Activated CD4-positive, alpha-beta T cell treated with anti-CD3 and anti-CD28 coated beads for 48 hours (primary cell): ENCODE data around the gene FOXP1.
A peak's percentile ranks its signal among the peaks of the same experiment; 100 is the strongest.

Experiments
- DNase-seq: peaks from one replicate; pipeline ENCODE4 v3.0.0-alpha.2; 2020

FOXP1 gene

DNA sequence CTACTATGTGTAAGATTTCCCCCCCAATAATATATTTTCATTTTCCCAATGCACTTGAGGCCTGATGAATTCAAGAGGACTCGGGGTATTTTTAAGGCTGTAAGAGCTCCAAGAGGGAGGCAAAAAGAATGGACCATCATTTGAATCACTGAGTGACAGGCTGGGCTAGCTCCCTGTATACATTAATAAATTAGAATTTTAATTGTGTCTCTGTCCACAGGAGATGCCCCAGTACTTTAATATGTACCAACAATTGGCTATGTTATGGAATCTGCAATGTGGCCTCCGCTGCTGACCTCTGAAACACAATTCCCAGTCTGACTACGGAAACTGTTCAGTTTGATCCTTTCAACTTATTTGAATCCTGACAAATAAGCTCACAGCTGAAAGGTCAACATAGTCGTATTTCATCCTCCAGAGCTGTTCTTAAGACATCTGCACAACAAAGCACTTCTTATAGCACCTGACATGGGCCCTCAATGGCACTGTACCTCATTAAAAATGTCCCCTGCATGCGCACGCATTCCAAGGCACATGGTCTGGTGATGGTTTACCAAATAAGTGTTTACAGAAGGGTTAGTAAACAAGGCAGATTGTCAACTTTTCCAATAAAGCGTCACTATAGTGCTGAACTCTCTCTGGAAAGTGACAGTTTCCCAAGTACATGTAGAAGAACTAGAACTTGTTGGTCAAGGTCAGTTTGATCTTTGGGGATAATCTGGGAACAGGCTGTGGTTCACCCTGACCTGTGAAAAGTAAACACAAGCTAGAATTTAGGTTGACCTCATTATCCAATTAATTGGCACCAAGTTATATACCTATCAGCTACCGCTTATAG, 472.9 kb downstream of the FOXP1 start:
- no peak for DNase-seq

- no peak for DNase-seq
Measured at GRCh38 chr3:71109977-71110285, 473.6 kb downstream of the FOXP1 start.

DNA sequence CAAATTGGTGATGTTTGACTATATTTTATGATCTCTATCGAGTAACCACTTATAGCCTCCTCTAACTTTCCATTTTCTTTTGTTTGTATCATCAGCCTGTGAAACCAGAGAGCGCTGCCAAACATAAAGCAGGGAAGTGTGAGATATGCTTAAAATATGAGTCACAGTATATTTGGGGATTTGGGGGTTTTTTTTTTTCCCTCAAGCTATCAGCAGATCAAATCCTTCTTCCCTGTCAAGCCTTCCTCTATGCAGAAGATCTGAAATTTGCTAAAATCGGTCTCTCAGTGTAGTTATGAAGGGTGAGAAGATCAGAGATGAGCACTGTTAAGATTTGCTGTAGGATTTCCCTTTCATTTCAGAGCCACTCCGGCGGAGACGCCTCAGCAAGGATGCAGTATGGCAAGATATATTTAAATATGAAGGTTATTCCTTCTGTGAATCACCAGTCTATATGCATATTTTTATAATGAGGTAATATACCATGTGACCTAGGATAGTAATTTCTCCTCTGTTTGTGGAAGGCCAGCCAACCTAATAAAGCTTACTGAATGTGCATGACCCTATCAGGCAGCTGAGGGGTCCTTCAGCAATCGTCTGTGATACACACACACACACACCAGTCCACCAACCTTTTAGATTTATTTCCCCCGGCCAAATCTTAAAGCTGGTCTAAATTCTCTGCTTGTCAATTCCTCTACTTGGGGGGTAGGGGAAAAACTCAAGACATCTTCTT, 474.1 kb downstream of the FOXP1 start:
- DNase-seq, result no peak

- DNase-seq, result no peak
Measured at GRCh38 chr3:71107926-71108325, 475.6 kb downstream of the FOXP1 start.

DNA sequence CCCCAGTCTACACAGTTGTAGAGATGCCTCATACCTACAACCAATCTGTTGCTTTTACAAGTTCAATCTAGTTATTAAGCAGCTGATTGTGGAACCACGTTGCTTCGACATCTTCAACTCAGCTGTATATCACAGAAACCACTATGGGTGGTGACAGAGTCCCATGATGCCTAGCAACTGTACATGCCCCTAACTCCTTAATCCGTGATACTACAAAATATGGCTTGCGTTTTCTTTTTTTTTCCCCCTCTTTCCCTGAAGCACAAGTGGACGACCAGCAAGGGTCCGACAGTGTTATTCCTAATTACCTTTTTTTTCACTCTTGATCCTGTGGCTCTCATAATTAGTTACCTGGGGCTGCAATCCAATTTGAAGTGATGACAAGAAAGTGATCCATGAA, 478.6 kb downstream of the FOXP1 start:
- DNase-seq, result no peak

- DNase-seq, result no peak
Measured at GRCh38 chr3:71104556-71104955, 479.0 kb downstream of the FOXP1 start.

GRCh38 chr3:71104121-71104541, 479.4 kb downstream of the FOXP1 start:
- DNase-seq, result no peak

DNA sequence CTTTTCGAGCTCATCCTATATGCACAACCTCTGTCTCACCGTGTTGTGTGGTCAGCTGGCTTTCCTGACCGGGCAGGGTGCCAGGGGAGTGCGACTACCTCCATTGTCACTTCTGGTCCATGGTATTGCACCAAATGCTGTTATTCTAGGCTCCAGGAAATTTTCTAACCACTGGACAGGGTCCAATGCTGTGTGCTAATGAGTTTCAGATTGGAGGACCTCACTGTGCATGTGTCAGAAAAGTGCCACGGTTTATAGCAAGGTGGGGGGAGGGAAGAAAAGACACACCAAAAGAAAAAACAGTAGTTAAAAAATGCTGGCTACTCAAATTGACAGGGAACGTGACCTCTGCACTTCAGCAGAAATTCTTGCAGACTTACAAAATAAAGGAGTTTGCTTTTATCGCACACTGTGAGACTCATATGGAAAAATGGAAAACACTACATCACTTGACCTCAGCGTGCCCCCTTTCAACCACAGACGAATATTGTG, 480.1 kb downstream of the FOXP1 start:
- no peak for DNase-seq

GRCh38 chr3:71102111-71102983, 481.2 kb downstream of the FOXP1 start:
- no peak for DNase-seq

GRCh38 chr3:71101626-71102025, 481.9 kb downstream of the FOXP1 start:
- DNase-seq, result no peak

DNA sequence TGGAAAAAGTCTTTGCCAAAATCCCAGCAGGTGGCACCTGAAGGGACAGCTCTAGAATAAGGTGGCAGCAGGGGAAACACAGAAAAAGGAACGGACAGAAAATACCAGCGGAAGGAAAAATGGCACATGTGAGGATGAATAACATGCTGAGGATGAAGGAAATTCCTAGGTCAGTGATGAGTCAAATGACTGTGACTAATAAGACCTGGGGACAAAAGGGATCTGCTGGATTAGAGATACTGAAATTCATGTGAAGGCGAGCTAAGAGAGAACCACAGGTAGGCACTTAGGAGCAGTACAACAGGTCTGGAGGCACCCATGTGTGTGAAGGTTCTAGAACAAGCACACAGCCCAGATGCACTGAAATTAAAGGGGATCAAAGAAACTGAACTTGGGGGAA, 482.5 kb downstream of the FOXP1 start:
- DNase-seq, result no peak

DNA sequence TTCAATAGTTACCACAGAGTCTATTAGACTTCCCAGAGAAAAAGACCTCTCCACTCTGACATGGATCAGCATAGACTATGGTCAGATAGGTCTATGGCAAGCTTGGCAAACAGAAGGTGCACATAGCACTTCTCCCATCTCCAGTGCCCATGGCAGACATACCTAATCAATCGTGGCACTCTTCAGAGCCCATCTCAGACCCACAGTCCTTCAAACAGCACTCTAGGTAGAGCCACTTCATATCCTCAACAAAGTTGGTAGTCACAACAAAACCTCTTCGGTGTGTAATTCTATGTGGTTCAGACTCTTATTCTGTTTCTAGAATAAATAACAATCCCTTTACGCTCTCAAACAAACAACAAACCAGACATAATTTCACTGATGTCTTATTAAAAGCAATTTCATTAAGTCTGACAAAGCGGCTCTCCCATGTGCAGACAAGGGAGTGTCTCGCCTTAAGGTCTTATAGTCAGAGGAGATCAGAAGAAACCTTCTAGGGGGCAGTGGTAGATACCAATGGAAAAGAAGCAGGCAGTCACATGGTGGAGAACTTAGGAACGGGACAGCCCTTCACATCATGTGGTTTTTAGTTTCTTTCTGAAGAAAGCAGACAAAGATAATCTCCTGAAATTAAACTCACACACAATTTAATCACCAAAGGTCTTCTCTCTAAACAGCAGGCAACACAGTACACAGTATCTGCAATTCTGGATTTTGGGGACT, 483.4 kb downstream of the FOXP1 start:
- no peak for DNase-seq

DNA sequence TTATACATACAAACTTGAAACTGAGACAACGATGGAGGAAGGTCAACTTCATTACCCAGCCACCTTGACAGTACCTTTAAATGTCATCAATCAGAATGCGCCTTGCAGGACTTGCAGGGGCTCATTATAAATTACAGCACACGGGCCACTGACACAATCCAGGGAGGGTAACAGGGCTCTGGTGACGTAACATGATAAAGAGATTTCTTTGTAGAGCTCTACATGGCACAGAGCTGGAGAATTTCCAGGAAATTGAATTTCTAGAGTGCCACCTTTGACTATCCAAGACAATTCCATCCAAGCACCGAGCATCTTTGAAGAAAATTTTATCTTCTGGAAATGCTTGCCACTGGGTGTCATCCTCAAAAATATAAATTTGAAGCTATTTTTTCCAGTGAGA, 486.0 kb downstream of the FOXP1 start:
- no peak for DNase-seq

GRCh38 chr3:71095511-71096291, 487.8 kb downstream of the FOXP1 start:
- DNase-seq, result no peak

GRCh38 chr3:71094658-71095209, 488.8 kb downstream of the FOXP1 start:
- DNase-seq, result no peak

GRCh38 chr3:71092665-71093064, 490.9 kb downstream of the FOXP1 start:
- DNase-seq, result no peak

- DNase-seq, result no peak
Measured at GRCh38 chr3:71090207-71090606, 493.3 kb downstream of the FOXP1 start.

DNA sequence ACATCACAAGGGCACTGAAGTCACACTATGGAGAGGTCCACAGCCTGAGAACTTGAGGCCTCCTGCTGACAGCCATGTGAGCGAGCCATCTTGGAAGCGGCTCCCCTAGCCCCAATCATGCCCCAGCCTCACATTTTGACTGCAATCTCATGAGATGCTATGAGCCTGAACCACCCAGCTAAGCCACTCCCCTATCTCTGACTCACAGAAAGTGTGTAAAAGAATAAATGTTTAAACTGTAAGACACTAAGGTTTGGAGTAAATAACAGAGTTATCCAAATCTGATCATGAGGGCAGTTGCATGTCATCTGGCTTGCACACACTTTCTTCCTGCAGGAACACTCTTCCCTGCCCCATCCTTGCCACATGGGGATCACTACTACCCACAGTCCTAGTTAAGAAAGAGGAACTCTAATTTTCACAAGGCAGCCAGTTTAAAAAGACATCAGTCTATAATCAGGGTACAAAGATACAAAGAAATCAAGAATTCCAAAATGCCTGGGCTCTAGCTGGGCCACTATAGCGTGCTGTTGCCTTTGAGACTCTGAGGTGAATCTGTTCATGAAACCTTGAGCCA, 494.2 kb downstream of the FOXP1 start:
- peak; percentile 36 for DNase-seq

- no peak for DNase-seq
Measured at GRCh38 chr3:71088742-71089141, 494.8 kb downstream of the FOXP1 start.

GRCh38 chr3:71088019-71088708, 495.4 kb downstream of the FOXP1 start:
- no peak for DNase-seq
